Smooth muscle cell of the brain vasculature (primary cell): ENCODE measurements around the gene SLC25A3.
"Not testable (repeated sequence)": the region's sequence is repeated elsewhere in the genome, so short reads cannot be mapped to it uniquely, and the experiment has no call there.

Experiments used
- DNase-seq: peaks from one replicate; pipeline ENCODE4 v3.0.0-alpha.2; 2012; ENCODE audit warnings: low read depth, low spot score

The SLC25A3 gene

DNA sequence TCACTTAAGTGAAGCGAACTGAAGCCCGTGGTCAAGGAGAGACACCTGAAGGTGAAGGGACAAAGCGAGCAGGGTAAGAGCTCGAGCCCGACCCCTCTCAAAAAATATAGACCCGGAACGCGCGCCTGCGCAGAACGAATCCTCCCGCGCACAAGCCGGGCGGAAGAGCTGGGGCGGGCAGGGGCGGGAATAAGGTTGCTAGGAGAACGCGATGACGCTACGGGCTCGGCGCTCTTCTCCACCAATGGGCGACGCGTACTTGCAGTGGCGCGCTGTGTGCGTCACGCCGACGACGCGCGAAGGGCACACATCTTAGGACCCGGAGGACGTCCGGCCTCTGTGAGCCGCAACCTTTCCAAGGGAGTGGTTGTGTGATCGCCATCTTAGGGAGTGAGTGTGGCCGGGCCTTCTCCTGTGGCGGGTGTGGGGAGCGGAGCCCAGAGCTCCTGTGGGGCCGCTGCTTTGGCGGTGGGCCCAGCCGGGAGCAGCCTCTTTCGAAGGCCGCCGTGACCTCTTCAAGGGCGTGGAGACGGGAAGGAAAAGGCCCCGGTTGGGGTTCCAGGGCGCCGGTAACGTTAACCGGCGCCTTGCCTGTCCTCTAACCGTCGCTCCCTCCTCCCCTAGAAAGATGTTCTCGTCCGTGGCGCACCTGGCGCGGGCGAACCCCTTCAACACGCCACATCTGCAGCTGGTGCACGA is at the start of gene SLC25A3:
Gene SLC25A3, plus strand, starts transcription at position 336 of the 699 bp plus-strand sequence. Its CDS starts 293 bp downstream, at position 629.
- peak; percentile 95 for DNase-seq

DNA sequence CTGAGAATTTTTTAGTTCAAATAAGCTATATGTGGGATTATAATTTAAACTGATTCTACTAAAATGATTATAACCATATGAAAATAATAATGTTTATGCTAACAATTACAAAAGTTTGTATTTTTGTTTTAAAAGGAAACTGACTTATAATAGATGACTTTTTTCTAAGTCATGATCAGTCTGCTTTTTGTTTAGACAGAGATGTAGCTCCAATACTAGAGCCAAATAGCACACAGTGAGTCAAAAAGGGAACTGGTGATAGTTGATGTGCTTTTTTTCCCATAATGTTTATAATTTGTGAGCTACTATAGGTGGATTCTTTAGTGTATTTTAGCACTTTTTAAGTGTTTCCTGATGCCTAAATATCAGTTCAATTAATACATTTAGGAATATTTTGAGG is 49.8 kb upstream of the SLC25A3 start:
- no peak for DNase-seq

DNA sequence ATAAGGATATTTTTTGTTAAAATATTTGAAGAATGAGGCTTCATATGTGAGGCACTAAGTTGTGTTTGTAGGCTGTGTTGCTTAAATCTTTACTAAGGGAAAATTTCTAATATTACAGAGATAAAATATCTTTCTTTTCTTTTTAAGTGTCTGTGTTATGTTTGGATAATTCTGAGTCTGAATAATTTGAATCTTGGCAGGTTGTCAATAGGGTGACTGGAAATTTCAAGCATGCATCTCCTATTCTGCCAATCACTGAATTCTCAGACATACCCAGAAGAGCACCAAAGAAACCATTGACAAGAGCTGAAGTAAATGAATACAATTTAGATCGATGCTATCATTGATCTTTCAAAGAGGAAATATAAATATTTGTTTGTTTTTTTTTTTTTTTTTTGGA is 48.7 kb upstream of the SLC25A3 start:
- DNase-seq = no peak

DNA sequence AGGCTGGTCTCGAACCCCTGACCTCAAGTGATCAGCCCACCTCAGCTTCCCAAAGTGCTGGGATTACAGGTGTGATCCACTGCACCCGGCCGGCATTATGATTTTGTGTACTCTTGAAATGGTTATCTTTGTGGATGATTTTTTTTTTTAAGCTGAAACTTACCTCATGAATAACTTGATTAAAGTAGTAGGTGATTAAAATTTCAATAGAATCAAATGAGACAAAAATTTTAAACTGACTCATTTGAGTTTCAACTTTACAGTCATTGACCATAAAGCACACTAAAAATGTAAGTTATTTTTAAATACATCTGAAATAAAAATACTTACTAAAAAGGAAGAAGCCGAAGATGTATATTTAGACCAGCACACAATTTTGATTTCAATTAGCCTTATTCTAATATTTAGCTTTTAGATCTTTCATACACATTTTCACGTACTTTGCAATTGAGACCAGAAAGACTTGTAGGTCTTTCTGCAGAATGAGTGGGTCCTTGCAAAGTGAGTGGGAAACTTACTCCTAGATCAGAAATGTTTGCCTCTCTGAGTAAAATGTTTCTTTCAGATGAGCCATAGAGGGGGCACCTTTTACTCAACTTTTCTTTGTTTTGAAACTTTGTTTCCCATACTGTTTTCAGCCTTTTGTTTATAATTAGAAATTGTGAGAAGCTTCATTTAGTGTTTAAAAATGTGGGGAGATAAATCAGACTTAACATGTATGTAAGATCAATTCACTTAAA is 43.9 kb upstream of the SLC25A3 start:
- no peak for DNase-seq

DNA sequence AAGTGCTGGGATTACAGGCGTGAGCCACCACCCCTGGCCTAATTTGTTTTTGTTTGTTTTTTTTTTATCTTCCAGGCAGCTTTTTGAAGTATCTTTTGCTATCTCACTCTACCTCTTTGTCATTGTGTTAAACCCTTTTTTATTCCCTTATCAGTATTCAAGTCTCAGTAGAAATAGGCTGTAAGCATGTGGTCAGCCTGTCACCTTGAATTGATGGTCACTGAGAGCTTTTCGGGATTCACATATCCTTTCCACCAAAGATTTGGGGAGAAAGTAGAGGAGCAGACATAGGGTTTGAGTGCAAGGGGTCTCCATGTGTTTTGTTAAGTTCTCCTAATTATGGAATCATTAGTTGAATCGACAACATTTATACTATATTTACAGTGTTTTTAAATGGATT is 41.7 kb upstream of the SLC25A3 start:
- DNase-seq = no peak

DNA sequence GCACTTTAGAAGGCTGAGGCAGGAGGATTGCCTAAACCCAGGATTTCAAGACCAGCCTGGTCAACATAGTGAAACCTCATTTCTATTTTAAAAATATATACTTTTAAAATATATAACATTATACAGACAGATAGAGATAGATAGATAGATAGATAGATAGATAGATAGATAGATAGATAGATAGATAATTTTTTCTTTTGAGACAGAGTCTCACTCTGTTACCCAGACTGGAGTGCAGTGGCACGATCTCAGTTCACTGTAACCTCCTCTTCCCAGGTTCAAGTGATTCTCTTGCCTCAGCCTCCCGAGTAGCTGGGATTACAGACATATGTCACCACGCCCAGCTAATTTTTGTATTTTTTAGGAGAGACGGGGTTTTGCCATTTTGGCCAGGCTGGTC is 35.4 kb upstream of the SLC25A3 start:
- not testable (repeated sequence) for DNase-seq

DNA sequence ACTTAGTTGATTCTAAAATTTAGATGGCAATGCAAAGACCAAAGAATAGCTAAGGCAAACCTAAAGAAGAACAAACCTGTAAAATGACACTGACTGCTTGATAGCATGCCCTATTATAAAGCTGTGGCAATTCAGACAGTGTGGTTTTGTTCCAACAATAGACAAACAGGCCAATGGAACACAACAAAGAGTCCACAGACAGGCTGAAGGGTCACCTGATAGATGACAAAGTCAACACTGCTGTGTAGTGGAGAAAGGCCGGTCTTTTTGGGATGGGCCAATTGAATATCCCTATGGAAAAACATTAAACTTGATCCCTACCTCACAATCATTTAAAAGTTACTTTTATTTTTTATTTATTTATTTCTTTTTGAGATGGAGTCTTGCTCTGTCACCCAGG is 33.8 kb upstream of the SLC25A3 start:
- DNase-seq = no peak

DNA sequence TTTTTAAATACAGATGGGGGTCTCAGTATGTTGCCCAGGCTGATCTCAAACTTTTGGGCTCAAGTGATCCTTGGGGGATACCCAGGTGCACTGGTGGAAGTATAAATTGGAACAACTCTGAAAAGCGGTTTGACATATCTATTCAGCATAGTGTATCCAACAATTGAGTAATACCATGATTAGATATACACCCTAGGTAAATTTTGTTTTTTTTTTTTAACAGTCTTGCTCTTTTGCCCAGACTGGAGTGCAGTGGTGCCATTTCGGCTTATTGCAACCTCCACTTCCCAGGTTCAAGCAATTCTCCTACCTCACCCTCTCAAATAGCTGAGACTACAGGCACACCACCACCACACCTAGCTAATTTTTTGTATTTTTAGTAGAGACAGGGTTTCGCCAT is 31.6 kb upstream of the SLC25A3 start:
- DNase-seq = no peak

DNA sequence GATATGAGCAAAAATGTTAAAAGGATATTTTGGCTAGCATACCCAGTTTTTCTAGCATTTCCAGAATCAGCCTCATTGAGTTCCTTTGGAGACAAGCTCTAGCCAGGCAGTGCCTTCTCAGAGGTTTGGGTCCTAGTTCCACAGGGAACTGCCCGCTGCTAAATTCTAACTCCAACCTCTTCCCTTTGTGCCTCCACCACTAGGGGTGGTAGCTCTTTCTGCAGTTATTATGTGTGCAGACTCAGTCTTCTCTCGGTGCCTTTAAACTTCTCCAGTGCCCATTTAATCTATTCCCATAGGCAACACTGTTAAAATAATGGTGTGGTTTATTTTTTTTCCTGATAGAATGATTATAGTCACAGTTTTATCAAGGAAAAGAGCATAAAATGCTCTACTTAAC is 21.5 kb upstream of the SLC25A3 start:
- DNase-seq = no peak

DNA sequence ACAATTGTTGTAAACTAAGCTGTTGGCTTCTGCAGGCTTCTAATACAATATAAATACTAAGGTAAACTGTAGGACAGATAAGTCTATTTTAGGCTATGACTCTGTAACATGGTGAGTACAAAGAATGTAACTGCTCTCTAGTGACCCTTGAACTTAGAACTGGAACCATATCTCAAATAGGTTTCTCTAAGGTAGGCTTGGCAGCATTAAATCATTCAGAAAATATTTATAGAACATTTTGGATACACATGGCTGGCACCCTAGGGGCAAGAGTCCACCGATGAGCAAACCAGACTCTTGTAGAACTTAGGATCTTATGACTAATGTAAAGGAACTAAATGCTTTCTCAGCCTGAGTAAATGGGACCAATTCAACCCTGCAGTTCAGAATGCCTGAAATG is 19.4 kb upstream of the SLC25A3 start:
- no peak for DNase-seq

DNA sequence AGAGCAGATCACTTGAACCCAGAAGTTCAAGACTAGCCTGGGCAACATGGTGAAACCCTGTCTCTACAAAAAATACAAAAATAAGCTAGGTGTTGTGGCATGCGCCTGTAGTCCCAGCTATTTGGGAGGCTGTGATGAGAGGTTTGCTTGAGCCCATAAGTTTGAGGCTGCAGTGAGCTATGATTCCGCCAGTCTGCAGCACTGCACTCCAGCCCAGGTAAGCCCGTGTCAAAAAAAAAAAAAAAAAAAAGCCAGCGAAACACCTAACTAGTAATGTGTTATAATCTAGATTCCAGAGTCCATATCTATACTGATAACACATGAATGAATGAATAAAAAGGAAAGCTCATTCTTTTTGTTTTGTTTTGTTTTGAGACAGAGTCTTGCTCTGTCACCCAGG is 18.5 kb upstream of the SLC25A3 start:
- DNase-seq = no peak

DNA sequence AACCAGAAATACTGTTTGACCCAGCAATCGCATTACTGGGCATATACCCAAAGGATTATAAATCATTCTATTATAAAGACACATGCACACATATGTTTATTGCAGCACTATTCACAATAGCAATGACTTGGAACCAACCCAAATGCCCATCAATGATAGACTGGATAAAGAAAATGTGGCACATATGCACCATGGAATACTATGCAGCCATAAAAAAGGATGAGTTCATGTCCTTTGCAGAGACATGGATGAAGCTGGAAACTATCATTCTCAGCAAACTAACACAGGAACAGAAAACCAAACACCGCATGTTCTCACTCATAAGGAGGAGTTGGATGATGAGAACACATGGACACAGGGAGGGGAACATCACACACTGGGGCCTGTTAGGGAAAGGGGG is 16.7 kb upstream of the SLC25A3 start:
- not testable (repeated sequence) for DNase-seq

DNA sequence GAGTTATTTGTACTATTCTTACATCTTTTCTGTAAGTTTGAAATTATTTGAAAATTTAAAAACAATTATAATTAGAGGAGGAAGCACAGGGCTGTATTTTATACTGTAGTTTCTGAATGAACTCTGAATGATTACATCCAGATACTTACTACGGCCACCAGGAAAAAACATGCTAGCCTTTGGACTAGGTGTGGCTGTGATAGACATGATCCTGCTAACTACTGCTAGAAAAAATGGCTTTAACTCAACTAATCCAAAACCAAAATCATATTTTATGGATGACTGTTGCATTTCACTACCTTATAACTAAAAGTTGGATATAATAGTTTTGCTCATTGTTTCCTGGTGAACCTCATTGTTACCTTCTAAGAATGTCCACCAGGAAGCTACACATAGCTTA is 15.1 kb upstream of the SLC25A3 start:
- no peak for DNase-seq

DNA sequence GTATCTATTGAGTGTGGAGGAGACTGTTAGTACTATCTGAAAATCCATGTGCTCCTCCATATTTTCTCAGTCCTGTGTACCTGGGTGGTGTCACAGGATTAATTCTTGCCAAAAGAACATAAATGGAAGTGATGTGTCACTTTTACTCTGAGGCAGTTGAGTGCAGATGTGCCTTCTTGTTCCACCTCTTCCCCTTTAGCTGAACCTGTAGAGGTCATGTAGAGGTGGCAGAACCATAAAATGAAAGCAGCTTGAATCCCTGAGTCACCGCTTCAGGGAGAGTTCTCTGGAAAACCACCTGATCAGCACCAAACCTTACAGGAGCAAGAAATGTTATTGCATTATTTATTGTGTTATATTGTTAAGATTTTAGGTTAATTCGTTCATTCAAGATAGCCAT is 14.7 kb upstream of the SLC25A3 start:
- no peak for DNase-seq

DNA sequence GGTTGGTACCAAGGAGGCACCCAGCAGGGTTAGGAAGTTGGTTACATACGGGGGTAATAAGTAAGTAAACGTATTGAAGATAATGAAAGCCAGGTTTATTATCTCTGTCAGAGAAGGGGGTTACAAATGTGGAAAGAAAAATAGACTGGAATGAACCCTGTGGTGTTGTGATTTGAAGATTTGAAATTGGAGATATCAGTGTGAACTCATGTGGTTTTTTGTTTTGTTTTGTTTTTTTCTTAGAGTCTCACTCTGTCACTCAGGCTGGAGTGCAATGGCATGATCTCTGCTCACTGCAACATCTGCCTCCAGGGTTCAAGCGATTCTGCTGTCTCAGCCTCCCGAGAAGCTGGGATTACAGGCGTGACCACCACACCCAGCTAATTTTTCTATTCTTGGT is 14.1 kb upstream of the SLC25A3 start:
- DNase-seq = no peak

DNA sequence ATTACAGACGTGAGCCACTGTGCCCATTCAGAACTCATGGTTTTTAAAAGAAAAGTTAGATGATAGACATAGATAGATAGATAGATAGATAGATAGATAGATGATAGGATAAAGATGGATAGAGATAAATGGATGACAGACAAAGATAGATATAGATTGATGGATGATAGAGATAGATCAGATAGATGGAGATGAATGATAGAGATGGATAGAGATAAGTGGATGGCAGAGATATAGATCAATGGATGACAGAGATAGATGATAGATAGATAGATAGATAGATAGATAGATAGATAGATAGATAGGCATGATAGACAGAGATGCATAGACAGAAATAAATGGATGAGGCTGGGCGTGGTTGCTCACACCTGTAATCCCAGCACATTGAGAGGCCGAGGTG is 13.7 kb upstream of the SLC25A3 start:
- no peak for DNase-seq

DNA sequence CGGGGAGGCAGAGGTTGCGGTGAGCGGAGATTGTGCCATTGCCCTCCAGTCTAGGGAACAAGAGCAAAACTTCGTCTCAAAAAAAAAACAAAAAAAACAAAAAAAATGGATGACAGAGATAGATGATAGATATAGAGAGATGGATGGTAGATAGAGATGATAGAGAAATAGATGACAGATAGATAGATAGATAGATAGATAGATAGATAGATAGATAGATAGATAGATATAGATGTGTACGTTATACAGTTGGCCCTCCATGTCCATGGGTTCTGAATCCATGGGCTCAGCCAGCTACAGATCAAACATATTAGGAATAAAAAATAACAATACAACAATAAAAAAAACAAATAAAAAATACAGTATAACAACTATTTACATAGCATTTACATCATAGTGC is 12.8 kb upstream of the SLC25A3 start:
- no peak for DNase-seq

DNA sequence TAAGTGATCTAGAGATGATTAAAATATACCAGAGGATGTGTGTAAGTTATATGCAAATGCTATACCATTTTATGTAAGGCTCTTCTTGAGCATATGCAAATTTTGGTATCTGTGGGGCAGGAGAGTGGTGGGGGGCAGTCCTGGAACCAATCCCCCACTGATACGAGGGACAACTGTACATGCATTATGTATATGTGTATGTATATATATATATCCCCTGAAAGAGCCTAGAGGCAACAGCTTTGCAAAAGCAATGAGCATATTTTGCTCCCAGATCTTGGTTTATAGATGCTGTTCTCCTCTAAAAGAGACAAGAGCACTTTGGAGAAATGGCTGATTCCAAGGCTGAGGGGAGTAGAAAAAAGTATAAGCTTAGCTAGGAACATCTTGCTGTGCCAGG is 12.4 kb upstream of the SLC25A3 start:
- no peak for DNase-seq

DNA sequence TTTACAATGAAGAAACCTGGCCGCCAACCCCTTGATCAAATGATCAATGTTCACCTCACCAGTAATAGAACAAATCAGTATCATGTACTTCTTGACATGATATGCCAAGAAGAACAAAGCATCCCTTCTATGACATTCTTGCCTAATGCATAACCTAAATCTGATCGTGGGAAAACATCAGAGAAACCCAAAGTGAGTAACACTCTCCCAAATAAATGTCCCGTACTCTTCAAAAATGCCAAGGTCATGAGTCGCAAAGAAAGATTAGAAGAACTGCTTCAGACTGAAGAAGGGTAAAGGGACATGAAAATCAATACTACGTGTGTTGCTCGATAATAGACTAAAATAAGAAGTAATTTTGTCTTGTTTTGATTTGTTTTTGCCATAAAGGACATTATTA is 11.4 kb upstream of the SLC25A3 start:
- no peak for DNase-seq

DNA sequence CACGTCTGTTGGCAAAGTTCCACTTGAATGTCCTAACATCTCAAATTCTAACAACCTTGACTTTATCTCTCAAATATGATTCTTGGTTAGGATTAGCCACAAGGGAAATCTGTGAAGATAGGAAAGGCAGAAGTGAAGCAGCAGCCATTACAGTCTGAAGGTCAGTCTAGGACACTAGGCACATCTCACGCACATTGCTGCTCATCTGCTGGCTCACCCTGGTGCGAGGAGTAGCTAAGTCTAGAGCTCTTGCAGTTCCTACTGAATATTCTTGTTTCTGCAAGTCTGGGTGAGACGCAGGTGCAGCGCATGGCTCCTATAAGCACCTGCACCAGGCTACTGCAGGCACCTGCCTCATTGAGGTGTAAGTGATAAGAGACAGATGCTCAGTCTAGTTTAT is 6.4 kb upstream of the SLC25A3 start:
- no peak for DNase-seq

DNA sequence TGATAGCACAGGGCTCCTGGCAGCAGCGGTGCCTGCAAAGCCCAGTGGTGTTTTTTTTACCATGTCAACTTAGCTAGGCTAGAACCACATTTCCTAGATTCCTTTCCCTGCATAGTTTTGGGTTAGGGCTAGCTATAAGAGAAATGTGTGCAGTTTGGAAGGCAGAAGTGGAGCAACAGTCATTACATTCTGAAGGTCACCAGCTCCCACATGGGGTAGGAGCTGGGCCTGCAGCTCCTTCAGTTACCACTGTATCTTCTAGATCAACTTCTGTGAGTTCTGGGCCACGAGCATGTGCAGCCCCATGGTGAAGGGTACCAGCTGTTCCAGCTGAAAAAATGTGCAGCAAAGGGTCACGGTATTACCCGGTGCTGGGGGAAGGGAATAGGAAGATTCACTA is 2.3 kb upstream of the SLC25A3 start:
- no peak for DNase-seq

DNA sequence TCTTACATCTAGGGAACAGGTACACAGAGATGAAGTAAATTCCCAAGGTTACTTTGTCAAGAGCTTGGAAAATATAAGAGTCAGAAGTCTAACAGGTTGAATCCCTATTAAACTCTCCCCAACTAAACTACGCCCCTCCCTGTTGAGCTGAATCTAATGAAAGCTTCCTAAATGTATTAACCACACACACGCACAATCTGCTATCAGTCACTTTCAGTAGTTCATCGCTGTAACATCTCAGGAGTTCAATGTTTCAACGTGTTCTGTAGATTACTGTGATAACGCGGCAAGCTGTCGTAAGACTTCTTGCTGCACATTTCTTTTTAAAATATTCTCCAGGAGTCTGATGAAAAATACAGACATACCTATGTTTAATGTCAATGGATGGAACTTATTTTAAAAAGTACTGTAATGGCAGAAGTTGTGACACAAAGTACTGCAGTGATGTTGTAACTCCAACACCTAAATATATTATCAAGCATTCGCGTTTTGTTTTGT is 612 bp upstream of the SLC25A3 start:
- DNase-seq = no peak
